ENCODE data around the gene TTC7B.

The TTC7B gene

GRCh38 chr14:90675399-90675798 is 140.8 kb downstream of the TTC7B start:
- H3K27me3 ChIP-seq (ENCODE audit: insufficient read depth, low read length, poor library complexity), result no peaks in the 10 kb centered on the region

GRCh38 chr14:90674716-90675115 is 141.5 kb downstream of the TTC7B start:
- no peaks in the 10 kb centered on the region for H3K36me3 ChIP-seq (ENCODE audit: insufficient read depth, low read length)
- peaks cover 3% of the 10 kb centered on the region for H3K9me3 ChIP-seq (ENCODE audit: insufficient read depth, low read length, severe bottlenecking)
- H3K9ac ChIP-seq (ENCODE audit: low read depth, low read length), result no peak overlapping the region
- no peaks in the 10 kb centered on the region for H3K4me1 ChIP-seq (ENCODE audit: insufficient read depth, low read length)
- no peak overlapping the region for H3K4me3 ChIP-seq (ENCODE audit: low read depth in 1 of 2, low read length in 2 of 2)
- H2AFZ ChIP-seq (ENCODE audit: low read depth, low read length), result no peak overlapping the region
- ATAC-seq (ENCODE audit: insufficient read depth, low read depth) (no peak), DNase-seq (no peak)
- H4K20me1 ChIP-seq (ENCODE audit: insufficient read depth, low read length), result no peaks in the 10 kb centered on the region
- no peak overlapping the region for H3K4me2 ChIP-seq (ENCODE audit: insufficient read depth, low read length)
- TF ChIP-seq EZH2 (IDR thresholded peaks at IDR 0.05; ENCODE audit: borderline replicate concordance, low read depth, low read length, severe bottlenecking) (no peak), CTCF (IDR thresholded peaks at IDR 0.05; ENCODE audit: borderline replicate concordance, extremely low read depth, low read length, poor library complexity, severe bottlenecking) (no peak)
- H3K79me2 ChIP-seq (ENCODE audit: insufficient read depth, low read length), result no peaks in the 10 kb centered on the region
- H3K27ac ChIP-seq (ENCODE audit: low read length), result no peak overlapping the region
- no peaks in the 10 kb centered on the region for H3K27me3 ChIP-seq (ENCODE audit: insufficient read depth, low read length, poor library complexity)

More at GRCh38 chr14:90675399-90675798, 140.8 kb downstream of the TTC7B start:
- Histone ChIP-seq H3K9me3 (ENCODE audit: insufficient read depth, low read length, severe bottlenecking) (no peaks in the 10 kb centered on the region), H3K9ac (ENCODE audit: low read depth, low read length) (no peak overlapping the region), H3K36me3 (ENCODE audit: insufficient read depth, low read length) (no peaks in the 10 kb centered on the region), H3K4me1 (ENCODE audit: insufficient read depth, low read length) (no peaks in the 10 kb centered on the region), H4K20me1 (ENCODE audit: insufficient read depth, low read length) (no peaks in the 10 kb centered on the region), H2AFZ (ENCODE audit: low read depth, low read length) (no peak overlapping the region), H3K79me2 (ENCODE audit: insufficient read depth, low read length) (no peaks in the 10 kb centered on the region), H3K27ac (ENCODE audit: low read length) (no peak overlapping the region), H3K4me2 (ENCODE audit: insufficient read depth, low read length) (no peak overlapping the region), H3K4me3 (ENCODE audit: low read depth in 1 of 2, low read length in 2 of 2) (no peak overlapping the region)
- ATAC-seq (ENCODE audit: insufficient read depth, low read depth) (no peak), DNase-seq (no peak)
- TF ChIP-seq EZH2 (IDR thresholded peaks at IDR 0.05; ENCODE audit: borderline replicate concordance, low read depth, low read length, severe bottlenecking) (no peak), CTCF (IDR thresholded peaks at IDR 0.05; ENCODE audit: borderline replicate concordance, extremely low read depth, low read length, poor library complexity, severe bottlenecking) (no peak)

- Histone ChIP-seq H4K20me1 (ENCODE audit: insufficient read depth, low read length) (no peaks in the 10 kb centered on the region), H3K9ac (ENCODE audit: low read depth, low read length) (no peak overlapping the region), H3K36me3 (ENCODE audit: insufficient read depth, low read length) (no peaks in the 10 kb centered on the region), H3K4me3 (ENCODE audit: low read depth in 1 of 2, low read length in 2 of 2) (no peak overlapping the region), H3K27me3 (ENCODE audit: insufficient read depth, low read length, poor library complexity) (no peaks in the 10 kb centered on the region), H2AFZ (ENCODE audit: low read depth, low read length) (no peak overlapping the region), H3K9me3 (ENCODE audit: insufficient read depth, low read length, severe bottlenecking) (peaks cover 3% of the 10 kb centered on the region), H3K27ac (ENCODE audit: low read length) (no peak overlapping the region), H3K4me1 (ENCODE audit: insufficient read depth, low read length) (no peaks in the 10 kb centered on the region), H3K79me2 (ENCODE audit: insufficient read depth, low read length) (no peaks in the 10 kb centered on the region), H3K4me2 (ENCODE audit: insufficient read depth, low read length) (no peak overlapping the region)
- DNase-seq (no peak), ATAC-seq (ENCODE audit: insufficient read depth, low read depth) (no peak)
- no peak for TF ChIP-seq EZH2 (IDR thresholded peaks at IDR 0.05; ENCODE audit: borderline replicate concordance, low read depth, low read length, severe bottlenecking)
- TF ChIP-seq CTCF (IDR thresholded peaks at IDR 0.05; ENCODE audit: borderline replicate concordance, extremely low read depth, low read length, poor library complexity, severe bottlenecking), result no peak
Observed at GRCh38 chr14:90674043-90674670, 142.1 kb downstream of the TTC7B start.
